Skeletal muscle cell (primary cell): ENCODE data around the gene ITGBL1.

Experiments used
- DNase-seq: peaks from one replicate; pipeline ENCODE4 v3.0.0-alpha.2; 2010; ENCODE audit warnings: low read depth
- H3K4me3 ChIP-seq: 2 replicates; pipeline ENCODE4 v1.5.1; 2011; ENCODE audit warnings: low read depth, mild to moderate bottlenecking, control low read depth, low read length, moderate library complexity

Gene ITGBL1, protein sequence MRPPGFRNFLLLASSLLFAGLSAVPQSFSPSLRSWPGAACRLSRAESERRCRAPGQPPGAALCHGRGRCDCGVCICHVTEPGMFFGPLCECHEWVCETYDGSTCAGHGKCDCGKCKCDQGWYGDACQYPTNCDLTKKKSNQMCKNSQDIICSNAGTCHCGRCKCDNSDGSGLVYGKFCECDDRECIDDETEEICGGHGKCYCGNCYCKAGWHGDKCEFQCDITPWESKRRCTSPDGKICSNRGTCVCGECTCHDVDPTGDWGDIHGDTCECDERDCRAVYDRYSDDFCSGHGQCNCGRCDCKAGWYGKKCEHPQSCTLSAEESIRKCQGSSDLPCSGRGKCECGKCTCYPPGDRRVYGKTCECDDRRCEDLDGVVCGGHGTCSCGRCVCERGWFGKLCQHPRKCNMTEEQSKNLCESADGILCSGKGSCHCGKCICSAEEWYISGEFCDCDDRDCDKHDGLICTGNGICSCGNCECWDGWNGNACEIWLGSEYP

GRCh38 chr13:101452519-101453485, at the start of gene ITGBL1:
Gene ITGBL1 (plus strand): TSS chr13:101452675. CDS start chr13:101452834, 159 bp downstream.
- DNase-seq: no peak
- peak within 1 kb of the TSS; percentile 58 for H3K4me3 ChIP-seq

GRCh38 chr13:101406791-101407190, 45.7 kb upstream of the ITGBL1 start:
- DNase-seq: no peak
- no peak overlapping the region for H3K4me3 ChIP-seq

- no peak overlapping the region for H3K4me3 ChIP-seq
Measured at GRCh38 chr13:101408154-101408553, 44.3 kb upstream of the ITGBL1 start.

DNA sequence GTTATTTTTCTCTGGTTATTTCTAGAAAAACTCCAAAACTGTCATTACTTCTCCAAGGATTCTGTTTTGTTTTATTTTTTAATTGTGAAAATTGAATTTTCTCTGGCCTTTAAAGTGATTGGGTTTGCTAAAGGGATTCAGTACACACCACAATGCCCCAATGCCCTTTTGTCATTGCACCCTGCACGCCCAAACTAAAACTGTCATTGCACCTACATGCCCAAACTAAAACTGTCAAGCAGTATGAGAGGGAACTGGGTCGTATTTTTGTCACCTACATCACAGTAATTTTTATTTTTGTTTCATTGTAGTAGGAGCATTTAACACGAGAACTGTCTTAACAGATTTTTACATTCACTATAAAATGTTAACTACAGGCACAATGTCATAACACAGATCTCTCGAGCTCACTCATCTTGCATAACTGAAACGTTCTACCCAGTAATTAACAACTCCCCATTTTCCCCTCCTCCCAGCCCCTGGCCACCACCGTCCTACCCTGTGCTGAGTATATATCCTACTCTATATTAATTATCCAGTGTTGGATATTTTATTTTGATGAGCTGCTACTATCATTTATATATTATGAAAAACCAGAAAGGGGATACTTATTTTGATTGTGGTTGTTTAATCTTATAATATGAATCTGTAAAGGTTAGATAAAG, 43.4 kb upstream of the ITGBL1 start:
- no peak overlapping the region for H3K4me3 ChIP-seq
- DNase-seq: no peak

More at GRCh38 chr13:101408154-101408553, 44.3 kb upstream of the ITGBL1 start:
- DNase-seq: no peak

GRCh38 chr13:101412076-101412475, 40.4 kb upstream of the ITGBL1 start:
- no peak overlapping the region for H3K4me3 ChIP-seq
- no peak for DNase-seq

DNA sequence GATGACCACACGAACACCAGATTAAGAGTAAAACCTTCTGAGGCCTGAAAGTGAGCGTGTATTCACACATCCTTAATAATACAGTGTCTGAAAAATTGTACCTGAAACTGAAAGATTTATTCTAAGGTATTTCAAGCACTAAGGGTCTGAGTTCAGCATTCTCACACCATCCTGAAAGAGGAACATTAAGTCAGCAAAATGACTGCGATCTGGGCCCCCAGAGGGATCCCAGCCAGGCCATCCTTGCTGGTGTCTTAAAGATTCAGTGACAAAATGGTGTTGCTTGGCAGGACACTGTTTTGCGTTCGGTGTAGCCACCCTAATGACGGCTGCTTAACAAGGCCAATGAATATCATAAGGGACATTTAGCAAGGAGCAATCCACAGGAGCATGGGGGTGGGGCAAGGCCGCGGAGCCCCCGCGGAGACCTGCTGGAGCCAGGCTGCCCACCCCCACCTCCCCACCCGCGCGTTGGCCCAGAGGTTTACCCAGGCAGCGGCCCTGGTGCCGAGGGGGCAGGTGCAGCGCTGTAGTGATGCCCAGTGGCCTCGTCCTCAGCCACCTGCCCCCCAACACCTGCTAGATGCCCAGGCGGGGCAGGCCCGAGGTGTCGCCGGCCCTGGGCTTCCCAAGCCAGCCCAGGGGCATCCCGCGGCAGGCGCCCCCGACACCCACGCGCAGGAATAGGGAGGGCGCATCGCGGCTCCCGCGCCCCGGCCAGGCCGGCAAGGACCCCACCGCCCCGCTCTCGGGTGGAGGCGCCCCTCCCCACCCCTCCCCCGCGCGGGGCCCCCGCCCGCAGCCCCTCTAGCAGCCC, 36.9 kb upstream of the ITGBL1 start:
- peak overlapping the region; percentile 61 for H3K4me3 ChIP-seq
- no peak for DNase-seq

DNA sequence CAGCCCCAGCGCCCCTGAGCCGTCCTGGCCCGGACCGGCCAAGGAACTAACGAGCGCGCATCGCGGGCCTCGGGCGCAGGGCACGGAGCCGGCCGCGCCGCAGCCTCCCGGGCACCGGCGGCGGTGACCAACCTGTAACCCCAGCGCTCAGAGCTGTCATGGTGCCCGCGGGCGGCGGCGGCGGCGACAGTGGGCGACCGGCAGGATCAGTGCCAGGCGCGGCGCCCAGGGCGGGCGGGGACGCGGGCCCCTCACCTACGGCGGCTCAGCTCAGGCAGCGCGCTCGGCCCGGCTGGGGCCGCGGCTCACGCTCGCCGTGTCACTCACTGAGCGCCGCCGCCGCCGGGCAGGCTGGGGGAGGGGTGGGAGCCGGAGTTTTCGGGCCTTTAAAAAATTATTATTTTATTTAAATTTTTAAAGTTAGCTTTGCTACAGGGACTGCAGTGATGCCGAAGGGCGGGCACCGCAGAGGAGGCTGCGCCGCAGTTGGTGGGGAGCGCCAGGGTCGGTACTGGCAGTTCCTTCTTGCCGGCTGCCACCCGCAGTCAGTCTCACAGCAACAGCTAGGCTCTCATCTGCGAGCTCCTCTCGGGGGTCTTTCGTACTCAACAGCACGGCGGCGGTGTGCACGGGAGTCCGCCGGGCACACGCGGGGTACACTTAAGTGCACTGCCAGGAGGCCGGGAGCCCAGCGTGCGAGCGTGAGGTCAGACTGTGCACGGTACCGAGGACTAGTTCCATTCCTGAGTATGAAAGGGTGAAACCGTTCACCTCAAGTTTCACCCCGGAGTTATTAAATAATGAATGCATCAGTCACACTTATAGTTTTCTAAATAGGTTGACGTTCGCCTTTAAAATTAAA, 36.1 kb upstream of the ITGBL1 start, which contains the start of gene NALCN:
Gene NALCN (minus strand): TSS at position 328 of the 862 bp plus-strand sequence. CDS start 17,382 bp downstream, outside the sequence.
- peak within 1 kb of the TSS; percentile 61 for H3K4me3 ChIP-seq

GRCh38 chr13:101417043-101417406, 35.5 kb upstream of the ITGBL1 start:
- DNase-seq: no peak

More for the DNA sequence above, 36.1 kb upstream of the ITGBL1 start, which contains the start of gene NALCN:
- DNase-seq: no peak

DNA sequence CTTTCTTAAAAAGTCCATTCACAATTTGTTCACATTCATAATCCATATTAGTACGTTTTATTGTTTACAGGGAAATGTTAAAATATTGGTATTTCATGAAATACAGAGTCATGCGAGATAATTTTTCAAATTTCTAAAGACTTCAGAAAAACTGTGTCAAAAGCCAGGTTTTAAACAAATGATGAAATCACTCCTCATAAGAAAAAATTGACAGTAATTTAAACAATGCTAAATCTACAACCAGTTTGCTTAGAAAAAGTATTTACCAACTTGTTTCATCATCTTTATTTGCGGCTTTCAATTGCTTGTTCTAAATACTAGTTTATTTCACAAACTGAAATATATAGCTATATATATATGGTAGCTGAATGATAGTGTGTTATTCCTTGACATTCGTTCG, 35.0 kb upstream of the ITGBL1 start:
- no peak for DNase-seq
- no peak overlapping the region for H3K4me3 ChIP-seq

More at GRCh38 chr13:101417043-101417406, 35.5 kb upstream of the ITGBL1 start:
- H3K4me3 ChIP-seq: peak overlapping the region; percentile 61

DNA sequence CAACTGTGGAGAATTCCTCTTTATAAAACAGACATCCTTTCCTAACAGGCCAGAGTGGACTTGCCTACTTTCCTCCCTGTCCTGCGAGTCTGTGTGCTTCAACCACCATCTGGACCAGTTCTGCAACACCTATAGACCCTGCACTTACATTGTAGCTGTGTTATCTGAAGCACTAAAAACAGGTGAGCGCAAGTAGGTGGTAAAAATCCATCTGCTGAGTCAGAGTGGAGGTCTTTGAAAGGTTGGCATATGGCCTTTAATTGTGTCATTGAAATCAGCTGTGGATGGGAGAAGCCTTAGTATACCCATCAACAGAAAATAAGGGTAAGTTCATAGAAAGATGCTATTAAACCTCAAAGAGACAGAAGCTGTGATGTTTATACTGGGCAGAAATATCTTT, 28.6 kb upstream of the ITGBL1 start:
- no peak for DNase-seq
- H3K4me3 ChIP-seq: no peak overlapping the region

DNA sequence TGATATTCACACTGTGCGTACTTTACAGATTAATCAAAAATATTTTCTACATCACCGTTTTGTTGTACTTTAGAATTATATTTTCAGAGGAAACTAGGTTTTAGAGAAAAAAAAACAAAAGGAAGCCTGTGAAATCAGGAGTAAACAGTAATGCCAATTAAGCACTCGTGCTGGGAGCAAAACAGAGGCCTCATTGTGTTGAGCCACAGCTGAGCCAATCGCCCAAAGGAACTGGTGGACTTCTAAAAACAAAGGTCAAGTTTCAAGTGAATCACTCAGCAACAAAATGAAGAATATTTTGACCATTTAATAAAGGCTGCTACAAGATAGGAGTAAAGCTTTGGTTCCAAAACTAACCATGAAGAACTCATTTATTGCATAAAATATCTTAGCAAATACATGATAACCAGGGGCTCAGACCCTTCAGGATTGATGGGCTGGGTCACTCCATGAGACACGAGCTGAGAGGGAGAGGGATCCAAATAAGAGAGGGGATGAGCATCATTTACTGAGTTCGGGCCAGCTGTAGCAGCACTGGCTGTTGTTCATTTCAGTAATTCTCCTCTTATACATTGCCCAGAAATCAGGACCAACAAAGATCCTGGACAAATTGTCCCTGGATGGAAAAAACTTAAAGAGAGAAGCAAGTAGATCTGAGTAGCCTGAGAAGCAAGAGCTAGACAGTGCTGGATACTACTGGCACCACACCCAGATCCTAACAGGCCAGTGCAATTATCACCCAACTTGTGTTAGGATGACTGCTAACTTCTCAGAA, 27.9 kb upstream of the ITGBL1 start:
- no peak for DNase-seq

GRCh38 chr13:101425156-101425471, 27.4 kb upstream of the ITGBL1 start:
- H3K4me3 ChIP-seq: no peak overlapping the region
- no peak for DNase-seq

More for the DNA sequence above, 27.9 kb upstream of the ITGBL1 start:
- no peak overlapping the region for H3K4me3 ChIP-seq

DNA sequence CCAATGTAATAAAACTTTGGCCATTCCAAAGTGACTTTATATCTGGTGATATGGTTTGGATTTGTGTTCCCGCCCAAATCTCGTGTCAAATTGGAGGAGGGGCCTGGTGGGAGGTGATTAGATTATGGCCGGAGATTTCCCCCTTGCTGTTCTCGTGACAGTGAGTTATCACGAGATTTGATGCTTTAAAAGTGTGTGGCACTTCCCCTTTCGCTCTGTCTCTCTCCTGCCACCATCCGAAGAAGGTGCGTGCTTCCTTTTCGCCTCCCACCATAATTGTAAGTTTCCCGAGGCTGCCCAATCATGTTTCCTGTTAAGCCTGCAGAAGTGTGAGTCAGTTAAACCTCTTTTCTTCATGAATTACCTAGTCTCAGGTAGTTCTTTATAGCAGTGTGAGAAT, 26.9 kb upstream of the ITGBL1 start:
- H3K4me3 ChIP-seq: no peak overlapping the region
- DNase-seq: no peak

GRCh38 chr13:101429733-101430132, 22.7 kb upstream of the ITGBL1 start:
- no peak for DNase-seq
- H3K4me3 ChIP-seq: no peak overlapping the region

- DNase-seq: no peak
- no peak overlapping the region for H3K4me3 ChIP-seq
Measured at GRCh38 chr13:101433895-101434294, 18.6 kb upstream of the ITGBL1 start.

- H3K4me3 ChIP-seq: no peak overlapping the region
- DNase-seq: no peak
Measured at GRCh38 chr13:101434486-101434885, 18.0 kb upstream of the ITGBL1 start.

GRCh38 chr13:101447852-101448251, 4.6 kb upstream of the ITGBL1 start:
- no peak overlapping the region for H3K4me3 ChIP-seq
- no peak for DNase-seq
